Loucy (cell line): ENCODE measurements around the gene REC8.

Experiments used
- EZH2phosphoT487 ChIP-seq: fragments of 200-600 bp; IDR thresholded peaks from 2 replicates; pipeline ENCODE4 v1.6.1; 2018; ENCODE audit warnings: antibody characterized with exemption, mild to moderate bottlenecking, moderate library complexity, borderline replicate concordance
- TF ChIP-seq, protein P1 (sequence below): fragments of 200-600 bp; sonication (generic); conservative IDR thresholded peaks from 2 replicates; pipeline ENCODE4 v1.5.1; 2014; ENCODE audit warnings: mild to moderate bottlenecking, antibody characterized with exemption, low read length

DNA sequence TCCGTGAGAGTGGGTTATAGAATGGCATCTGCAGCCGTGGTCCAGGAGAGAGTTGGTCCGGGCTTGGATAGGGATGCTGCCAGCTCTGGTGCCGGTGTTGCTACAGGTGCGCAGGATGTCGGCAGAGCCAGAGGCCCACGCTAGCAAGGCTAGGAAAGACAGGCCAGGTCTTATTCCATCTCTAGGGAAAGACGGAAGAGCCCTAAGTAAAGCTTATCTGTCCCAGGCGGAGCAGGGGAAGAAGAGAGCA lies 36.4 kb upstream of the REC8 start:
- TF ChIP-seq, protein P1, sequence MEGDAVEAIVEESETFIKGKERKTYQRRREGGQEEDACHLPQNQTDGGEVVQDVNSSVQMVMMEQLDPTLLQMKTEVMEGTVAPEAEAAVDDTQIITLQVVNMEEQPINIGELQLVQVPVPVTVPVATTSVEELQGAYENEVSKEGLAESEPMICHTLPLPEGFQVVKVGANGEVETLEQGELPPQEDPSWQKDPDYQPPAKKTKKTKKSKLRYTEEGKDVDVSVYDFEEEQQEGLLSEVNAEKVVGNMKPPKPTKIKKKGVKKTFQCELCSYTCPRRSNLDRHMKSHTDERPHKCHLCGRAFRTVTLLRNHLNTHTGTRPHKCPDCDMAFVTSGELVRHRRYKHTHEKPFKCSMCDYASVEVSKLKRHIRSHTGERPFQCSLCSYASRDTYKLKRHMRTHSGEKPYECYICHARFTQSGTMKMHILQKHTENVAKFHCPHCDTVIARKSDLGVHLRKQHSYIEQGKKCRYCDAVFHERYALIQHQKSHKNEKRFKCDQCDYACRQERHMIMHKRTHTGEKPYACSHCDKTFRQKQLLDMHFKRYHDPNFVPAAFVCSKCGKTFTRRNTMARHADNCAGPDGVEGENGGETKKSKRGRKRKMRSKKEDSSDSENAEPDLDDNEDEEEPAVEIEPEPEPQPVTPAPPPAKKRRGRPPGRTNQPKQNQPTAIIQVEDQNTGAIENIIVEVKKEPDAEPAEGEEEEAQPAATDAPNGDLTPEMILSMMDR: no peak
- TF ChIP-seq EZH2phosphoT487: no peak
